ENCODE results near the gene YPEL5. TPM values are rescaled to one million over a fixed set of nuclear protein-coding genes. Genes with fewer than 3 reads are reported as not detected.

YPEL5 gene
- total and polyA plus RNA-seq, 10 of the 15 experiments (the other 5 are each of a cell fraction or from before 2014, with no cell fraction given): 18.8 to 47.3 (median 21.7) TPM

- Histone ChIP-seq H3K4me2 (ENCODE audit: control insufficient read depth, insufficient read depth) (no peak overlapping the region), H2AFZ (ENCODE audit: control insufficient read depth, low read depth, low read length) (no peak overlapping the region), H3K4me3 (no peak overlapping the region), H3K9ac (ENCODE audit: control insufficient read depth, insufficient read depth, low read length) (no peak overlapping the region), H3K27me3 (replicated peaks in 1 of 2; ENCODE audit: control insufficient read depth in 2 of 2, insufficient read depth in 2 of 2, low read length in 1 of 2) (no peaks in the 10 kb centered on the region), H3K4me1 (ENCODE audit: control insufficient read depth, insufficient read depth, low read length) (no peaks in the 10 kb centered on the region), H4K20me1 (ENCODE audit: control insufficient read depth, insufficient read depth) (no peaks in the 10 kb centered on the region), H3K79me2 (ENCODE audit: control insufficient read depth, insufficient read depth, low read length) (no peaks in the 10 kb centered on the region), H3K36me3 (ENCODE audit: control insufficient read depth in 2 of 2, insufficient read depth in 2 of 2, low read length in 1 of 2) (no peaks in the 10 kb centered on the region), H3K9me3 (replicated peaks; ENCODE audit: control insufficient read depth, insufficient read depth, low read length) (no peaks in the 10 kb centered on the region), H3K27ac (ENCODE audit: control insufficient read depth, insufficient read depth) (no peak overlapping the region)
- ChIA-PET SMC1A (ENCODE audit: uncharacterized antibody, unreplicated experiment) (interaction anchor here (0.6 to 1.2 kb wide), 4 partner anchors 16 to 1138 kb away, joined by 3 to 6 read pairs (median 4); no protein-coding TSS in a partner anchor), CTCF (interaction anchor here (0.9 to 6.4 kb wide), 4 partner anchors 16 to 519 kb away, joined by 3 to 36 read pairs (median 5); no protein-coding TSS in a partner anchor), POLR2A (no interaction called here), RAD21 (ENCODE audit: unreplicated experiment) (no interaction called here)
- DNase-seq (ENCODE audit: low read depth, low spot score) (no peak), FAIRE-seq (no peak), ATAC-seq (no peak)
- no TSS peak for BruUV-seq (replicated peaks)
- intact Hi-C loops (cut with micrococcal nuclease; ENCODE audit: unreplicated experiment) (no loop called here), in situ Hi-C loops (cut with MboI) (no loop called here)
- WGBS (ENCODE audit: insufficient coverage, insufficient replicate concordance, low lambda C conversion rate, missing lambda C conversion rate): 59% methylated on average over 4 of the region's 4 CpGs
- TF ChIP-seq NFXL1 (IDR thresholded peaks at IDR 0.05; ENCODE audit: borderline replicate concordance): no peak
- TF ChIP-seq, protein P1, sequence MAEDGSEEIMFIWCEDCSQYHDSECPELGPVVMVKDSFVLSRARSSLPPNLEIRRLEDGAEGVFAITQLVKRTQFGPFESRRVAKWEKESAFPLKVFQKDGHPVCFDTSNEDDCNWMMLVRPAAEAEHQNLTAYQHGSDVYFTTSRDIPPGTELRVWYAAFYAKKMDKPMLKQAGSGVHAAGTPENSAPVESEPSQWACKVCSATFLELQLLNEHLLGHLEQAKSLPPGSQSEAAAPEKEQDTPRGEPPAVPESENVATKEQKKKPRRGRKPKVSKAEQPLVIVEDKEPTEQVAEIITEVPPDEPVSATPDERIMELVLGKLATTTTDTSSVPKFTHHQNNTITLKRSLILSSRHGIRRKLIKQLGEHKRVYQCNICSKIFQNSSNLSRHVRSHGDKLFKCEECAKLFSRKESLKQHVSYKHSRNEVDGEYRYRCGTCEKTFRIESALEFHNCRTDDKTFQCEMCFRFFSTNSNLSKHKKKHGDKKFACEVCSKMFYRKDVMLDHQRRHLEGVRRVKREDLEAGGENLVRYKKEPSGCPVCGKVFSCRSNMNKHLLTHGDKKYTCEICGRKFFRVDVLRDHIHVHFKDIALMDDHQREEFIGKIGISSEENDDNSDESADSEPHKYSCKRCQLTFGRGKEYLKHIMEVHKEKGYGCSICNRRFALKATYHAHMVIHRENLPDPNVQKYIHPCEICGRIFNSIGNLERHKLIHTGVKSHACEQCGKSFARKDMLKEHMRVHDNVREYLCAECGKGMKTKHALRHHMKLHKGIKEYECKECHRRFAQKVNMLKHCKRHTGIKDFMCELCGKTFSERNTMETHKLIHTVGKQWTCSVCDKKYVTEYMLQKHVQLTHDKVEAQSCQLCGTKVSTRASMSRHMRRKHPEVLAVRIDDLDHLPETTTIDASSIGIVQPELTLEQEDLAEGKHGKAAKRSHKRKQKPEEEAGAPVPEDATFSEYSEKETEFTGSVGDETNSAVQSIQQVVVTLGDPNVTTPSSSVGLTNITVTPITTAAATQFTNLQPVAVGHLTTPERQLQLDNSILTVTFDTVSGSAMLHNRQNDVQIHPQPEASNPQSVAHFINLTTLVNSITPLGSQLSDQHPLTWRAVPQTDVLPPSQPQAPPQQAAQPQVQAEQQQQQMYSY (CRISPR knock-in tag; IDR thresholded peaks at IDR 0.05): no peak
- TF ChIP-seq PAX8 (IDR thresholded peaks at IDR 0.05): no peak
- TF ChIP-seq NR2C1 (IDR thresholded peaks at IDR 0.05): no peak
These were observed 45.5 kb downstream of the YPEL5 start for GRCh38 chr2:30192314-30192713.

Measured in GM12878 (cell line).